Body of pancreas (tissue), 4 donors: ENCODE results near the gene PHF19.

Source experiments
- POLR2A ChIP-seq, 3 donors: fragments of 450-650 bp; IDR thresholded peaks; one replicate each; pipeline ENCODE4 v1.6.1; 2016; ENCODE audit warnings: antibody characterized with exemption in 3 of 3, mild to moderate bottlenecking in 2 of 3
- TF ChIP-seq, protein P1 (sequence below), 7 experiments: fragments of 450-650 bp in 4 of 7; fragments of 200-600 bp in 3 of 7; sonication (generic) in 3 of 7; IDR thresholded peaks; one replicate each; pipeline ENCODE4 v1.5.1; 2016 to 2019; ENCODE audit warnings: antibody characterized with exemption in 7 of 7

DNA sequence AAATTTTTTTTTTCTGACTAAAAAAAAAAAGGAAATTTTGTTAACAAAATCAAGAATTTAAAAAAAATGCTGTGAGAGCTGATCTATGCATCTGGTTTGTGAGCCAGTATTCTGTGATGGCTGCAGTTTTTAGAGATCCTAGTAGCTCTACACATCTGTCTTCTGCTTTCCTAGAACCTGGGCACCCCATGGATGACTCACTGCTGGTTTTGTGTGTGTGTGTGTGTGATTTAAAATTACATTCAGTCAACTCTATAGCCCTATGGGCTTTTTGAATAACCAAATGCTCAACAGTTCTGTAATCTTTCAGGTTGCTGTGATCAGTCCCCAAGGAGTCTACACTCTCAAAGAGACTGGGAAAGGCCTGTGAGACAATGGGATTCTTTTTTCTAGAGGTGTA is 31.7 kb downstream of the PHF19 start:
- TF ChIP-seq, protein P1, sequence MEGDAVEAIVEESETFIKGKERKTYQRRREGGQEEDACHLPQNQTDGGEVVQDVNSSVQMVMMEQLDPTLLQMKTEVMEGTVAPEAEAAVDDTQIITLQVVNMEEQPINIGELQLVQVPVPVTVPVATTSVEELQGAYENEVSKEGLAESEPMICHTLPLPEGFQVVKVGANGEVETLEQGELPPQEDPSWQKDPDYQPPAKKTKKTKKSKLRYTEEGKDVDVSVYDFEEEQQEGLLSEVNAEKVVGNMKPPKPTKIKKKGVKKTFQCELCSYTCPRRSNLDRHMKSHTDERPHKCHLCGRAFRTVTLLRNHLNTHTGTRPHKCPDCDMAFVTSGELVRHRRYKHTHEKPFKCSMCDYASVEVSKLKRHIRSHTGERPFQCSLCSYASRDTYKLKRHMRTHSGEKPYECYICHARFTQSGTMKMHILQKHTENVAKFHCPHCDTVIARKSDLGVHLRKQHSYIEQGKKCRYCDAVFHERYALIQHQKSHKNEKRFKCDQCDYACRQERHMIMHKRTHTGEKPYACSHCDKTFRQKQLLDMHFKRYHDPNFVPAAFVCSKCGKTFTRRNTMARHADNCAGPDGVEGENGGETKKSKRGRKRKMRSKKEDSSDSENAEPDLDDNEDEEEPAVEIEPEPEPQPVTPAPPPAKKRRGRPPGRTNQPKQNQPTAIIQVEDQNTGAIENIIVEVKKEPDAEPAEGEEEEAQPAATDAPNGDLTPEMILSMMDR (IDR thresholded peaks at IDR 0.05) = no peak
- no peak for TF ChIP-seq POLR2A (IDR thresholded peaks at IDR 0.05)
